Hindlimb muscle (tissue), 1 donor: ENCODE measurements around the gene ZNF496. TPM values are rescaled to one million over a fixed set of nuclear protein-coding genes. Genes with fewer than 3 reads are reported as not detected.

Source experiments
- DNase-seq: peaks from one replicate; pipeline ENCODE4 v3.0.0-alpha.2; 2013
- polyA plus RNA-seq: library from polyadenylated mRNA; unstranded; fragments of 120-200 nt; gene quantifications from one replicate; pipeline ENCODE4 v1.2.1, GENCODE V29; 2013; ENCODE audit not compliant: insufficient read length

ZNF496 gene
- polyA plus RNA-seq, 1 donor: 43.2 TPM

DNA sequence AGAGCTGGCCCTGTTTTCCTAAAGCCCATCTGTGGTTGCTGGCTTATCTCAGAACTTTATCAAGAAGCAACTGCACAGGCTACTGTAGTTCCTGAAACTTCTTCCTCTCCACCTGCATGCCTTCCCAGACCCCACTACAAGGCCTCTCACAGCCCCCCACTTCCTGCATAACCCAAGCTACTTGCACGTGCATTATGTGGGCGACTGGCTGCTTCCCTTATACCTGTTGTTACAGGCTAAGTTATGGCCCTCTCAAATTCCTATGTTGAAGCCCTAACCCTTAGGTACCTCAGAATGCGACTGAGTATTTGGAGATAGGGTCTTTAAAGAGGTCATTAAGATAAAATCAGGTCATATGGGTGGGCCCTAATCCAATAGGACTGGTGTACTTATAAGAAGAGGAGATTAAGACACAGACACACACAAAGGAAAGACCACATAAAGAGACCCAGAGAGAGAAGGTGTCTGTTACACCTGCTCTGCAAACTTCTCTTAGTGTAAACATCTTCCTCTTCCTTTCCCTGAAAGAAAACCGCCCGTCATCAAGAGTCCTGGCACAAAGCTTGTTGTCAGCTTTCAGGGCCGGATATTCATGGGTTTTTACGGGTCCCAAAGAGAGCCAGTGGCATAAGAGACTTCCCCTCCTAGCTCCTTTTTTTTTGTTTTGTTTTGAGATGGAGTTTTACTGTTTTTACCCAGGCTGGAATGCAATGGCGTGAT lies 5.1 kb downstream of the ZNF496 start:
- no peak for DNase-seq

DNA sequence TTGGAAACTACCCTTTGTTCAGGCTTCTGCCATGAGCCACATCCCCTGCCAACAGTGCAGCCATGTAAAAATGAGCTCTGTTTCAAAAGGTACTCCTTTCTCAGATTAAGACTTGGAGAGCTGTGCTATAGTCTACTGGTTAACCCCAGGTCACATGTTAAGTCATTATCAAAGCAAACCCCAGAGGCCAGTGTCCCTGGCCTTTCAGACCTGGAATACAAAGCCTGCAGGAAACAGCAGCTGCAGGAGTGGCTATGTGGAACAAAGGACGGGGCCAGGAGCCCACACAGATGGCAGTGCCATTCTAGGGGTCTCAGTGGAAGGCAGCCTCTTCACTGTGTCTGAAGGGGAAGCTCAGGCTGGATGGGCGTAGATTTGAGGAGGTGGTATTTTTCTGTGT lies 6.7 kb downstream of the ZNF496 start:
- DNase-seq: no peak

DNA sequence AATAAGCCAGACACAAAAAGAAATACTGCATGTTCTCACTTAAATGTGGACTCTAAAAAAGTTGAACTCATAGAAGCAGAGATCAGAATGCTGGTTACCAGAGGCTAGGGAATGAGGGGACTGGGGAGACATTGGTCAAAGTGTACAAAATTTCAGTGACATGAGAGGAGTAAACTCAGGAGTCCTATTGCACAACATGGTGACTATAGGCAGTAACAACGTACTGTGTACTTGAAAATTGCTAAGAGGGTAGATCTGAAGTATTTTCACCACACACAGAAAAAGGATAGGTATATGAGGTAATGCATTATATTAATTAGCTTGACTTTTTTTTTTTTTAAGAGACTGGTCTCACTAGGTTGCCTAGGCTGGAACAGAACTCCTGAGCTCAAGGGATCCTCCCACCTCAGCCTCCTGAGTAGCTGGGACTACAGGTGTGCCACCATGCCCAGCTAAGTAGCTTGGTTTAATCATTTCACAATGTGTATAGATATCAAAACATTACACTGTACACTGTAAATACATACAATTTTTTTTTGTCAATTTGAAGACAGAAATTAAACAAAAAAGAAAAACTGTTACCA lies 7.4 kb downstream of the ZNF496 start:
- DNase-seq: no peak

DNA sequence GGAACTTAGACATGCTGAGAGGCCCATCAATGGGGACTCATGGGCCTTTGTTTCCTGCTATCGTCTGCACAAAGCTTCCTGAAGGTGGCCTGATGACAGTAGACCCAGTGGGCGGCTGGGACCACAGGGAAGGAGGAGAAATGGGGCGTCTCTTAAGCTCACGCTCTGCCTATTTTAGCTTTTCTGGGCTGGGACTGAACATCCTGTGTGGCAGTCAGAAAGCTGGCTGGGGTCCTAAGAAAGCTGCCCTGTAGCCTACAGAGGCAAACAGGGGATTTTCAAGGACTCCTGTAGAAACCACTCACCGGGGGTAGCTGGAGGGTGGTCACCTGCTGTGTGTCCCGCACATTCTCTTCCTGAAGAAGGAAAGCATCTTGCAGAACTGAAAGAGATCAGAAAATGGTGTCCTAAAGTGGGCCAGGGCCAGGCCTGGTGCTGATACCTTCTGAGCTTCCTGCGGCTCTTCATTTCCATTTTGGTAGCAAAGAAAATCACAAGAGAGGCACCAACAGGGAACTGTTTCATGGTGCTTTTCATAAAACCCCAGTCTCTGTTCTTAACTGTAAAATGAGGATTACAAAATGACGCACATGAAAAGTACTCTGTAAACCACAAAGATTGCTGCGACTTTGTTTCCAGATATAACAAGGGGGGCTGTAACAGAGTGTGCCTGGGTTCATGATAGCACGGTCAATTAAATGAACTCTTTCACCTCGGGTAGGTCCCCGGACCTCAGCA lies 8.6 kb downstream of the ZNF496 start:
- no peak for DNase-seq

DNA sequence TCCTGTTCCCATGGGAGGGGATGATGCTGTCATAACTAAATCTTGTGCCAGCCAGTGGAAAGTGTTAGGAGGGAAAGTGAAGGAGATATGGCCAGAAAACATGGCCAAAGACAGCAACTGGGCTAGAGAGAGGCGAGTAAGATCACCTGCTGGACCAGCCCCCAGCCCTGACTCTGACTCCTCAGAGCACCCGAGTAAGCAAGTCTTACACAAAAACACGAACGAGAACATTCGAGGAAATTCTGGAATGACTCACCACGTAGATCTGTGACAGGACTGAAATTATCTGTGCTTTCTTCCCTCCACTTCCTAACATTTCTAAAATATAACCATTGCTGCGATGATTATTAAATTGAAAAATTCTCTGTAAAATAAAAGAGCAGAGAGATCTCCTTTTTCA lies 9.2 kb downstream of the ZNF496 start:
- DNase-seq: no peak

DNA sequence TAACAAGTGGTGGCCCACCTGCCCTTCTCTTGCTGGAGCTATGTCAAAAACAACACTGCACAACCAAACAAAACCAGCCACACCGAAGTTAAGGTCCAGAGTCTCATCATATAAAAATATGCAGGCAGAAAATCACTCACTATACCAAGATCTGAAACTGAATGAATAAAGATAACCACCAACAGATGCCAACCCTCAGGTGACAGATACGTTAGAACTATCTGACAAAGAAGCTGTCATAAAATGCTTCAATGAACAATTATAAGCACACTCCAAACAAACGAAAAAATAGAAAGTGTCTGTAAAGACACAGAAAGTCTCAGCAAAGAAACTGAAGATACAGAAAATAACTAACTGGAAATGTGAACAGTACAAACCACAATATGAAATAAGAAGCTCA lies 14.0 kb downstream of the ZNF496 start:
- no peak for DNase-seq

DNA sequence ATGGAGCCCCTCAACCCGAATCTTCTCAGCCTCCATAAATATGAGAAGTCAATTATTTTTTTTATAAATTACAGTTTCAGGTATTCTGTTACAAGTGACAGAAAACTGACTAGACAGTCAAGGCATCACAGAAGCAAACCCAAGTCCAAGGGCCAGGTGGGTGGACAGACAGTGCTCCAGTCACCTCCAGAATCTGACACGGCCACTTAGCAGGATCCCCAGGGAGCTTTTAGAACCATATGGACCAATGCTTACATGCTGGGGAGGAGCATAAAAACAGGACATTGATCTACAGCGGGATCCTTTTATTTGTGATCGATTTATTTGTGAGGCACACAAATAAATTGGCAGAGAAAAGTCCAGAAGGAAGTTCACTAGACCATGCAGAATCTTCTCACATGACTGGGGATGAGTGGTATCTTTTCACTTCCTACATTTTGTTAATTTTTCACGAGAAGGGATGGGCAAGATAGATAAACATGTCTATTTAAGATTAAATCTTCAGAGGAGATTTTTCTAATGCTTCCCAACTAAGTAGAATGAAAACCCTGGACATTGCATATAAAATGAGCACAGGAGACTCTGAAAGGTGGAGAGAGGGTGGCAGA lies 15.0 kb downstream of the ZNF496 start:
- DNase-seq: no peak

DNA sequence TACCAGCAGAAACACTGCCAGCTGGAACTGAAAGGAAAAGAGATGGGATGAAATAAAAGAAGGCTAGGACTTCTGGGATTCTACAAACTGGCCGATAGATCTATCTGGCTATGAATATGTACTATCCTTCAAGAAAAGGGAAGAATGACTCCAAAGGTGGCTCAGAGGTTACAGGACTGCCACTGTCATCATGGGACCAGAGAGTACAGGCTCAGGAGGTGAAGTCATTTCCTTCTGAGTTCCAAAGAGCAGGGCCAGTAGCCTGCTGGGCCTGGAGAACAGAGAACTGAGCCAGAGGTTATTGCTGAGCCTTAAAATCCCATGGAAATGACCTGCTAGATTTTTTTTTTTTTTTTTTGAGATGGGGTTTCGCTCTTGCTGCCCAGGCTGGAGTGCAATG lies 27.6 kb downstream of the ZNF496 start:
- DNase-seq: no peak

DNA sequence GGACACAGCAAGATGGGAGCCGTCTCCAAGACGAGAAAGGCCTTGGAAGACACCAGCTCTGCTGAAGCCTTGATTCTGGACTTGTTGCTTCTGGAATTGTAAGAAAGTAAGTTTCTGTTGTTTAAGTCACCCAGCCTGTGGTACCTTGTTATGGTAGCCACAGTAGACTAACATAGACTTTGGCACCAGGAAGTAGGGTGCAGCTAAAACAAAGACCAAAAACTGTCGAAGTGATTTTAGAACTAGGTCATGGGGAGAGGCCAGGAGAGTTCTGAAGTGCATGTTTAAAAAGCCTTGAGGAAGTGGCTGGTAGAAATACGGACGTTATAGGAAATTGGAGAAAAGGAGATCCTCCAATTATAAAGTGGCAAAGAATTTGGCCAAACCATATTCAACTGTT lies 28.5 kb downstream of the ZNF496 start:
- no peak for DNase-seq

DNA sequence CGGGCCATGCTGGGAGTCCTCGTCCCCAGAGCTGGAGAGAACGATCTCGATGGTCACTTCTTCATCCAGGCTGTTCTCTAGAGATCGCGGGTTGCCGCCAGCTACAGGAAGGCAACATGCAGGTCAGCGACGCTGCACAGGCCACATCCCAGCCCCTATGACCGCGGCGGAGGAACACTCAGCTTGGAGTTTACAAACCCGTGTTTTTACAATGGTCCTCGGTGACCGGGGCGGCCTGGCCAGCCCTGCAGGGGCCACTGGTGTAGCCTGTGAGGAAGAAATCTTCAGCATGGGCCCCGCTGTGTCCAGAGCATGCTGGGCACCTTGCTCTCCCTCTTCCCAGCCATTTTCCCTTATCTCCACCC lies 30.5 kb downstream of the ZNF496 start:
- DNase-seq: no peak

DNA sequence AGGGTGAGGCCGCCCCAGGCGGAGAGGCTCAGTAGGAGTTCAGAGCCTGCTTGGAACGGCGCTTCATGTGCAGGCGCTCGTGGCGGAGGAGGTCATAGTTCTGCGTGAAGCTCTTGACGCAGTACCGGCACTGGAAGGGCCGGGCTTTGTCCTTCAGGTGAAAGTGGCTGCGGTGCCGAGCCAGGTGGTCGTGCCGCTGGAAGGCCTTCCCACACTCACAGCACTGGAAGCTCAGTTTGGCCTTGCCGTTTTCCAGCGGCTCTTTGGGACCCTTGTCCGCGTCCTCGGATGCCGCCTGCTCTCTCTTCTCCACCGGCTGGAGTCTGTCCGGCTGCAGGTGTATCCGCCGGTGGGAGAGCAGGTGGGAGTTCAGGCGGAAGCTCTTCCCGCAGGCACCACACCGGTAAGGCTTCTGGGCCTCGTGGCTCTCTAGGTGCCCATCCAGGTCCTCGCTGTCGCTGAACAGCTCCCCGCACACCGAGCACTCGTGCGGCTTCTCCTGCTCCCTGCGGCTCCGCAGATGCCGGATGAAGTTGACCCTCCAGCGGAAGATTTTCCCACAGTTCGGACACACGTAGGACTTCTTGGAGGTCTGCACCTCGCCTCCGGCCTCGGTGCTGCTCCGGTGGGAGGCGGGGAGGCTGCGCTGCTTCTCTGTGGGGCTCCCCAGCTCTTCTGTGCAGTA lies 31.0 kb downstream of the ZNF496 start:
- DNase-seq: no peak

DNA sequence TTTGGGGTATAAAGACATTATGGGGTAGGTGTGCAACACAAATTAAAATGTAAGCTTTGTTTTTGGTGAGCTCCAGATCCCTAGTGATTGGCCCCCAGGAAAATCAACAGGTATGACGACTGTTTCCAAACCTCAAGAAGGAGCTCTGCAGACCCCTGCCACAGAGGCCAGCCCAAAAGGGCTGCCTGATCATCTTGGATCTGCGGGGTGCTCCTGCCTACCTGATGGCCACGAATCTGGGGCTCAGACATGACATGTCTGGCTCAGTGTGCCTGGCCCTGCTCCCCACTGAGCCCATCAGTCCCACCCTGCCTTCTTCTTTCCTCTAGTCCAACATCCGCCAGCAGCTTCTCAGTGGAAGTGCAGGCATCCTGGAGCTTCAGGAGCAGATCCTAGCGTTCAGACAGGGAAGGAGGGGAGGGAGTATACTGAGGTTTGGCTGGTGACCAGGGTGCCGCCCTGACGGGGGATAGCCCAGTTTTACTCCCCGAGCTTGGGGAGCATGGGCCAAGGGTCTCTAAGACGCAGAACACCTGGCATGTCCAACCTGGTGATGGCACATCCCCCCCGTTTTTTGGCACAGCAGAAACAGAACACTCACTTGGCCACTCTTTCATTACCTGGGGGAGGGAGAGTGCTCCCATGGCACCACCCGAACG lies 31.8 kb downstream of the ZNF496 start:
- no peak for DNase-seq

DNA sequence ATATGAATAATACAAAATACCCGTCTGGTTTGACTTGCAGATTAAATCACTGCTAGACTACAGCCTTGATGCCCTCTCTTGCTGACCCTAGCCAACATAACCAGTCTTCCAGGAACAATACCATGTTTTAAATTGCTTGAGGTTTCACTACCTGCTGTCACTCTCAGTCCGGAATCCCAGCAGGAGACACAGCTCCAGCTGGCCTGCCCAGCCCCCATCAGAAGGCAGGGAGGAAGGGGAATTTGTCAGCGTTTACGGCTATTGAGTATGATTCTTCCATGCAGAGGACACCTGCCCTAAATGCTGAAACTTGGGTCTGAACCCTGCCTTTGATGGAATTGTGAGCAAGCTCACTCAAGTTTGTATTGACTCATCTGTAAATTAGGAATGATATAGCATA lies 33.0 kb downstream of the ZNF496 start:
- DNase-seq: no peak

DNA sequence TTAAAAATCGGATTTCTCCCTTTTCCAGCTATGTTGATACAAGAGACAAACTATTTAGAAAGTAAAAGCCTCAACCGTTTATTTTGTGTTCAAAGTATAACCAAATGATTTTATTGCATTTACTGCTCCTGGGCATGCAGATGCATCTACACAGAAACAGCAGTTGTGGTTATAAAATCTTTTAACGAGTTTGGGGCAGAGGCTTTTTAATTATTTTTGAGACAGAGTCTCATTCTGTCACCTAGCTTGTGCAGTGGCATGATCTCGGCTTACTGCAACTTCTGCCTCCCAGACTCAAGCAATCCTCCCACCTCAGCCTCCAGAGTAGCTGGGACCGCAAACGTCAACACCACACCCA lies 33.6 kb downstream of the ZNF496 start:
- no peak for DNase-seq

DNA sequence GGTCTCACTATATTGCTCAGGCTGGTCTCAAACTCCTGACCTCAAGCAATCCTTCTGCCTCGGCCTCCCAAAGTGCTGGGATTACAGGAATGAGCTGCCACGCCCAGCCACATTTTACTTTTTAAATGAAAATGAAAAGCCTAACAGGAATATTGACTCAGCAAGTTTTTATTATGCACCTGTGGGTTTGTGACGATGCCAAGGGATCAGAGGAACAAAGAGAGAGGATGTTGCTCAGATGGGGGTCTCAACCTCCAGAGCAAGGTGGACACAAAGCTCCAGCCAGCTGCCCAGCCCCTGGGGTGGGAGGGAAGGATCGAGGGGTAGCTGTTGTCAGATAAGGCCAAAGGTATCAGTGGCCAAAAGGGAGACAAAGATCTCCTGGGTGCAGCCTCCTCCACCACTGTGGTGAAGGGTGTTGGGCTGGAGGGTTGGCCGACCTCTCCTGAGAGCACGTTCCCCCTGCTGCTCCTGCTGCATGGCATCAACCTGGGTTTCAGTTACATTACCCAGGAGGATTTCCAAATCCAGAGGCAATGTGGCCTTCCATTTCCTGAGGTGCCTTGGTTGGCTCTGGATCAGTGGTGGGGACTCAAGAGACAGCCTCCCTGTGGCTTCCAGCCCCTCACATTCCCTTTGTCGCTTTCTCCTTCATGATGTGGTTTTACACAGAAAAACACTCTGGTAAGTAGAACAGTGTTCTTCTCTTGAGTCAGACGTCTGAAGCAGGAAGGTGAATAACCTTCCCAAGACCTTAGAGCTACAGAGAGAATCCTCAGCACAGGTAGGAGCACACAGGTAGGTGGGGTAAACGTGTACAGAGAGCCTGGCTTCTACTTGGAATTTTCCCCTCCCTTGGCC lies 34.2 kb downstream of the ZNF496 start:
- no peak for DNase-seq

DNA sequence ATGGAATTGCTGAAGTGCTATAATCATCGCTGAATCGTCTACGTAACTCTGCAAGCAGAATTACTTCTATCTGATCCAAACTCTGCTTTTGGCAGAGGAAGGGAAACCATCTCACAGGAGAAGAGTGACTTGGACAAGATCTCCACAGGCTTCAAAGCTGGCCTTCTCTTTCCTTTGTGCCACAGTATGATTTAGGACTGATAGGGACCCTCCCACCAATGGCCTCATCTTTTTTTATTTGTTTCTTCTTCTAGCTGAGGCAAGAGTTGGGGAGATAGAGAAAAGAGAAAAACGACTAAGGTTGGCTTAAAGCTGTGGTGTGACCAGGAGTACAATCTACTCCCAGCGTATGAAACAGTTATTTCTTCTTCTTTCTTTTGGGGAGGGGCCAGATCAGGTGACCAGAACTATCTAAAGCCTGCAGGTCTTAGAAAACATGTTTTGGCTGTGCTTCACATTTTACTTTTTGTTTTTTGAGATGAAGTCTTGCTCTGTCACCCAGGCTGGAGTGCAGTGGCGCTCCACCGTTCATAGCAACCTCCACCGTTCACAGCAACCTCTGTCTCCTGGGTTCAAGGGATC lies 35.0 kb downstream of the ZNF496 start:
- DNase-seq: no peak

DNA sequence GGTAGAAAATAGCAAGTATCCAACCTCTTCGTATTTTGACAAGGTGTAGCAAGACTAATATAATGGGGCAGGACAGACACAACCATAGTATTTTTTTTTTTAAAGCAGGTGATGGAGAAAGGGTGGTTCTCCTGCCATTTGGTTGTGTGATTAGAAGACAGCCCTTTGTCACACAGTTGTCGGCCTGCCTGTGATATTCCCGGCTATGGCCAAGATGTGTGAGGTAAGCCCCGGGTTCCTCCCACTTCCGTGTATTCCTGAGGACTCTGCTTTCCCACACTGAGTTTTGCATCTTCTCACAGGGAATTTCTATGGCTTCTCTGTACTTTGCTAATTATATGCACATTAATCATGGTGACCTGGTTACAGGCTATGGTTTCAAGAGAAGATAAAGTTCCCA lies 35.9 kb downstream of the ZNF496 start:
- DNase-seq: no peak

DNA sequence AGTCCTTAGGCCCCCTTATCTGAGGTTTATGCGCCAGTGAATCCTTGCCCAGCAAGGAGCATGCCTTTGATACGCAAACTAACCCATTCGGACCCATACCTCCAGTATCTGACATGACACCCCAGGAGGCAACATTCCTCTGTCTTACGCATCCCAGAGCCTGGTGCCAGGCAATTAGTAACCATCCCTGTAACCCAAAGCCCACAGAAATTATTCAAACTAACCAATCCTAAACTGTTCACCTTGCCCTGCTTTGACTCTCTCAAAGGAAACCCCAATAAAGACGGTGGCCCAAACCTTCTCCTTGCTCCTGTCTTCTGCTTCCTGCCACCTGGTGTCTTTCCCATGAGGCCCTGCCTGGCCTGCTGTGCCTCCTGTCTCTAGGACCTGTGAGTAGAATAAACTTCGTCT lies 36.4 kb downstream of the ZNF496 start:
- no peak for DNase-seq

DNA sequence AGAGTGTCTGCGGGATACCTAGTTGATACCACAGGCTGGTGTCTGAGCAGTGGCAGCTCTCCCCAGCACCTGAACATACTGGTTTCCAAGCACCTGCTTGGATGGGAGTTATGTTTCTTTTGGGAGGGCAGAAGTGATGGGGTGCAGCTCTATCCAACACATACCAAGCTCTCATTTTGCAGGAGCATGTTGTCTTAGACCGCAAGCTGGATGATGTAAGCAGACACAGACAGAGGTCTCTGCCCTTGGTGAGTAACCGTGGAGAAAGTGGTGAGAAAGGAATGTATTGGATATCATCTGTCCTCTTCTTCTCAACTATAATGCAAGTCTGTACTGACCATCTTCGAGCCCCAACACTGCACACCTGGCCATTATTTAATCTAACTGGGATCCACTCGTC lies 37.4 kb downstream of the ZNF496 start:
- no peak for DNase-seq

DNA sequence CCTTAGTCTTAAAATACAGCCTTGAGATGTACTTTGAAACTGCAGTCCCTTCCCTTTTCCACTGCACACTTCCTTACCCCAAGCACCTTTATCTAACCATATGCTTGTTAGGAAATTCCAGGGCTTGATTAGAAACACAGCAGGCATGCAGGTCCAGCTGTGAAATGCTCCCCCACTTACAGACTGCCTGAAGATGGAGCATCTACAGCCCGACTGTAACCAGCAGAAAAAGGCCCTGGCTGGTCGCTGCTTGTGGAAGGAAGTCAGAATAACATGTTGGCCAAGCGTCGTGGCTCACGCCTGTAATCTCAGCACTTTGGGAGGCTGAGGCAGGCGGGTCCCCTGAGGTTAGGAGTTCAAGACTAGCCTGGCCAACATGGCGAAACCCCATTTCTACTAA lies 38.6 kb downstream of the ZNF496 start:
- DNase-seq: no peak

DNA sequence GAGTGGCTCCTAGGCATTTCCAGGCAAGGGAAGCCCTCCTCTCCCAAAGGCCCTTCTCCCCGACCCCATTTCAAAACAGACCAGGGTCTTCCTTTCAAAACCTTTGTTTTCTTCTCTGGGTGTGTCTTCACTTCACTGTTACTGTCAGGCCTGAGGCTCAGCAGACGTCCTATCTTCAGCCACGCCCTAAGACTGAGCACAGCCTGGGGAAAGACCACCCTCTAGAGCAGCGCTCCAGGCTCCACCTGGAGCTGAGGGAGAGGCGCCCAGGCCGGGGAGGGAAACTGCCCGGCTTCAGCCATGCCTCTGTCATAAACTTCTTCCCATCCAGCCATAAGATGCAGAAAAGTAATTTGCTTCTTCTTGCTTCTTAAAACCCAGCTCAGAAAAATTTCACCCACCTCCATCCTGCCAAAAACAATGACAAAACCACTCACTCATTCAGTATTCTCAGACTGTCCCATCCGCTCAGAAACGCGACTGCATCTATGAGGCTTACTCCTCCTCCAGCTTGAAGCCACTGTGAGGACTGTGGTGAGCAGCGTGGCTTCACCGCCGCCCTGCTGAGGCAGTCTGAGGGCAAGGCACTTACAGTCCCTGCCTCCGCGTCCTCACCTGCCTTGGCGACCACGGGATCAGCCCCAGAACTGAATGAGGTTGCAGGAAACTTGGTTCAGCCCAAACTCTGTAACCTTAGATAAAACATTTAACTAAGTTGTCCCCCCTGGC lies 39.7 kb downstream of the ZNF496 start:
- no peak for DNase-seq
